Parathyroid adenoma (tissue), 2 donors: ENCODE data around the gene ZNF470.
A peak's percentile ranks its signal among the peaks of the same experiment; 100 is the strongest.

Experiments
- H2AFZ ChIP-seq: fragments of 300-600 bp; sonication (generic); one replicate; pipeline ENCODE4 v1.7.0; 2017; ENCODE audit warnings: antibody characterized with exemption, mild to moderate bottlenecking
- H3K27ac ChIP-seq: fragments of 300-600 bp; sonication (generic); one replicate; pipeline ENCODE4 v1.7.0; 2017
- H3K27me3 ChIP-seq: fragments of 300-600 bp; sonication (generic); one replicate; pipeline ENCODE4 v1.7.0; 2017; ENCODE audit warnings: low read length; ENCODE audit not compliant: control insufficient read depth, insufficient read depth
- H3K36me3 ChIP-seq: fragments of 300-600 bp; sonication (generic); one replicate; pipeline ENCODE4 v1.7.0; 2017; ENCODE audit warnings: low read length; ENCODE audit not compliant: control insufficient read depth, insufficient read depth
- H3K4me1 ChIP-seq: fragments of 300-600 bp; sonication (generic); one replicate; pipeline ENCODE4 v1.7.0; 2017; ENCODE audit warnings: control low read depth
- H3K4me2 ChIP-seq: fragments of 300-600 bp; sonication (generic); one replicate; pipeline ENCODE4 v1.7.0; 2017; ENCODE audit warnings: low read length
- H3K4me3 ChIP-seq: fragments of 300-600 bp; sonication (generic); one replicate; pipeline ENCODE4 v1.7.0; 2017; ENCODE audit warnings: low read depth, low read length
- H3K79me2 ChIP-seq: fragments of 300-600 bp; sonication (generic); one replicate; pipeline ENCODE4 v1.7.0; 2017; ENCODE audit warnings: control low read depth
- H3K9ac ChIP-seq: fragments of 300-600 bp; sonication (generic); one replicate; pipeline ENCODE4 v1.7.0; 2017; ENCODE audit warnings: mild to moderate bottlenecking
- H3K9me3 ChIP-seq: fragments of 300-600 bp; sonication (generic); one replicate; pipeline ENCODE4 v1.7.0; 2017; ENCODE audit warnings: low read length; ENCODE audit not compliant: control insufficient read depth
- CTCF ChIP-seq: fragments of 300-600 bp; sonication (generic); IDR thresholded peaks from one replicate; pipeline ENCODE4 v1.7.0; 2017; ENCODE audit warnings: antibody characterized with exemption, mild to moderate bottlenecking
- donor health status: primary hyperparathyroidism.

Gene ZNF470

DNA sequence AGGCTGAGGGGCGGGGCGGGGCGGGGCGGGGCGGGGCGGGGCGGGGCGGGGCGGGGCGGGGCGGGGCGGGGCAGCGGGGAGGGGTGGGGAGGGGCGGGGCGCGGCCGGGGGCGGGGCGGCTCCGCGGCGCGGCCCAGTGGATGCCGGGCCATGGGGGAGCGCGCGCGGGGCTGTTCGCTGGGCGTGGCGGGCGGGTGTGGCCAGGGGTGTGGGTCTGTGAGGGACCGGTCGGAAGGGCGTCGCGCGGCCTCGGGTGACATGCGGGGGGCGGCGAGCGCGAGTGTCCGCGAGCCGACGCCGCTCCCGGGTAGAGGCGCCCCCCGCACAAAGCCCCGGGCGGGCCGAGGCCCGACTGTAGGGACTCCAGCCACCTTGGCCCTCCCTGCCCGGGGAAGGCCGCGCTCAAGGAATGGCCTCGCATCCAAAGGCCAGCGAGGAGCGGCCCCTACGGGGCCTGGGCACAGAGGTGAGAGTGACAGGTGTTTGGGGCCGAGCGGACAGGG lies 28.5 kb upstream of the ZNF470 start, which contains the start of gene ZFP28:
ZFP28 (plus strand) TSS at position 188 of the 503 bp plus-strand sequence; CDS start at position 259, 71 bp downstream.
- H3K4me2 ChIP-seq: peak within 1 kb of the TSS; percentile 92
- no peaks in the 10 kb centered on the region for H3K79me2 ChIP-seq
- no peaks in the 10 kb centered on the region for H3K9me3 ChIP-seq
- no peak for TF ChIP-seq CTCF
- H3K4me1 ChIP-seq: no peaks in the 10 kb centered on the region
- peak within 1 kb of the TSS; percentile 98 for H3K4me3 ChIP-seq
- H3K36me3 ChIP-seq: no peaks in the 10 kb centered on the region
- no peak within 1 kb of the TSS for H3K9ac ChIP-seq
- H3K27me3 ChIP-seq: no peaks in the 10 kb centered on the region
- peak within 1 kb of the TSS; percentile 93 for H2AFZ ChIP-seq
- H3K27ac ChIP-seq: peak within 1 kb of the TSS; percentile 83

DNA sequence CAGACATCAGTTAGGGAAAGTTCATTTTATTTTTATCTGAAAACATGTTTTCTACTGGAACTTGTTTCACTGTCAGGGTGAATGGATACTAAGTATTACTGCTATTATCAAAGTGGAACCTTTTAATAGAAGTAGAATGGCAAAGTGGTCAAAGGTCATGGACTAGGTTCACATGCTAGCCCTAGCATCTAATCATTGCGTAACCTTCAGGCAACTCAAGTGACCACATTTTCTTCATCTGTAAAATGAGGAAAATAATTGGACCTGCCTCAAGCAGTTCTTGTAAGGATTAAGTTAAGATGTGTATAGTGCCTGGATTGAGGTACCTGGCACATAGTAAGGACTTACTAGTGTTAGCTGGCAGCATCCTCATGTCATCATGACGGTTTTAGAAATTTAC lies 23.5 kb upstream of the ZNF470 start:
- H3K79me2 ChIP-seq: no peaks in the 10 kb centered on the region
- no peaks in the 10 kb centered on the region for H3K4me1 ChIP-seq
- H3K36me3 ChIP-seq: no peaks in the 10 kb centered on the region
- TF ChIP-seq CTCF: no peak
- no peaks in the 10 kb centered on the region for H3K9me3 ChIP-seq
- H3K4me2 ChIP-seq: no peak overlapping the region
- H3K27ac ChIP-seq: no peak overlapping the region
- H3K9ac ChIP-seq: no peak overlapping the region
- H3K4me3 ChIP-seq: no peak overlapping the region
- no peaks in the 10 kb centered on the region for H3K27me3 ChIP-seq
- H2AFZ ChIP-seq: no peak overlapping the region

DNA sequence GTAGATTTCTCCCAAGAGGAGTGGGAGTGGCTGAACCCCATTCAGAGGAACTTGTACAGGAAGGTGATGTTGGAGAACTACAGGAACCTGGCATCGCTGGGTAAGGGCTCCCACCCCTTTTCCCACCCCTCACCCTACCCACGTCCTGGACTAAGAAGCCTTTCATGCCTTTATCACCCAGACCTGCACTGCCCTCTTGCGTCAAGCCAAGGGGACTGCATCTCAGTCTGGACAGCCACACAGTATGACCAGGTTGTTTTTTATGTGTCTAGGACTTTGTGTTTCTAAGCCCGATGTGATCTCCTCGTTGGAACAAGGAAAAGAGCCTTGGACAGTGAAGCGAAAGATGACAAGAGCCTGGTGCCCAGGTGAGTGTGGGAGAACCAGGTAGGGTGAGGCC lies 19.7 kb upstream of the ZNF470 start:
- Histone ChIP-seq H3K4me3 (no peak overlapping the region), H3K27me3 (no peaks in the 10 kb centered on the region), H3K9me3 (no peaks in the 10 kb centered on the region), H2AFZ (no peak overlapping the region), H3K27ac (no peak overlapping the region), H3K79me2 (no peaks in the 10 kb centered on the region), H3K9ac (no peak overlapping the region), H3K36me3 (peaks cover 5% of the 10 kb centered on the region), H3K4me2 (no peak overlapping the region), H3K4me1 (no peaks in the 10 kb centered on the region)
- no peak for TF ChIP-seq CTCF

DNA sequence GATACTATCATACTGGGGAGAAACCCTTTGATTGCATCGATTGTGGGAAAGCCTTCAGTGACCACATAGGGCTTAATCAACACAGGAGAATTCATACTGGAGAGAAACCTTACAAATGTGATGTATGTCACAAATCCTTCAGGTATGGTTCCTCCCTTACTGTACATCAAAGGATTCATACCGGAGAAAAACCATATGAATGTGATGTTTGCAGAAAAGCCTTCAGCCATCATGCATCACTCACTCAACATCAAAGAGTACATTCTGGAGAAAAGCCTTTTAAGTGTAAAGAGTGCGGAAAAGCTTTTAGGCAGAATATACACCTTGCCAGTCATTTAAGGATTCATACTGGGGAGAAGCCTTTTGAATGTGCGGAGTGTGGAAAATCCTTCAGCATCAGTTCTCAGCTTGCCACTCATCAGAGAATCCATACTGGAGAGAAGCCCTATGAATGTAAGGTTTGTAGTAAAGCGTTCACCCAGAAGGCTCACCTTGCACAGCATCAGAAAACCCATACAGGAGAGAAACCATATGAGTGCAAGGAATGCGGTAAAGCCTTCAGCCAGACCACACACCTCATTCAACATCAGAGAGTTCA lies 12.9 kb upstream of the ZNF470 start:
- Histone ChIP-seq H3K27me3 (no peaks in the 10 kb centered on the region), H2AFZ (no peak overlapping the region), H3K4me2 (no peak overlapping the region), H3K9me3 (peaks cover 10% of the 10 kb centered on the region), H3K4me1 (no peaks in the 10 kb centered on the region), H3K27ac (no peak overlapping the region), H3K79me2 (no peaks in the 10 kb centered on the region), H3K9ac (no peak overlapping the region), H3K4me3 (no peak overlapping the region), H3K36me3 (peaks cover 7% of the 10 kb centered on the region)
- no peak for TF ChIP-seq CTCF

DNA sequence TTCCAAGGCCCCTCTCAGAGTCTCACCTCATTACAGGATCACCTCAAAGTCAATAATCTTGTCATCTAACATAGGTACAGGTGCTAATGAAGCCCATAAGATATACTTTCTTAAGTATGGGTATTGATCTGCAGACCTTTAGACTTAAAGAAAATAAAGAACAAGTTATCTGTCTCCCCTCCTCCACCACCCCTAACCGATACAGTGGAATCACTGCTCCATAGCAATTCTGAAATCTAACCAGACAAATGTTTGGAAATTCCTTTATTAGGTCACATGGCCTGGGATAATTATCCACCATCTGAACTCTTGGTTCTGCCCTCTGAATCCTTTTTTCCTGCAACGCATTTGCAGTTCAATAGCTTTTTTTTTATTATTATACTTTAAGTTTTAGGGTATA lies 4.5 kb upstream of the ZNF470 start:
- no peak overlapping the region for H3K4me2 ChIP-seq
- H3K79me2 ChIP-seq: no peaks in the 10 kb centered on the region
- no peak overlapping the region for H3K27ac ChIP-seq
- no peaks in the 10 kb centered on the region for H3K36me3 ChIP-seq
- H3K4me1 ChIP-seq: no peaks in the 10 kb centered on the region
- H3K27me3 ChIP-seq: no peaks in the 10 kb centered on the region
- H2AFZ ChIP-seq: no peak overlapping the region
- no peak for TF ChIP-seq CTCF
- H3K4me3 ChIP-seq: no peak overlapping the region
- H3K9me3 ChIP-seq: no peaks in the 10 kb centered on the region
- H3K9ac ChIP-seq: no peak overlapping the region
